H1 (cell line): ENCODE data around the gene FIZ1. TPM values are rescaled to one million over a fixed set of nuclear protein-coding genes. Genes with fewer than 3 reads are reported as not detected.

Experiments
- CTCF ChIA-PET: fragments of 300-600 bp; sonication (Branson Sonifier 250); formaldehyde crosslinking; loops from one replicate; lab custom pipeline; 2021; ENCODE audit not compliant: partially characterized antibody; lab: Charles Lee
- POLR2A ChIA-PET: fragments of 300-600 bp; sonication (Branson Sonifier 250); formaldehyde crosslinking; loops from one replicate; lab custom pipeline; 2021; ENCODE audit warnings: inconsistent platforms; ENCODE audit not compliant: partially characterized antibody; lab: Charles Lee
- DNase-seq, 2 experiments: peaks; one replicate each; pipeline versions ENCODE4 v3.0.0 to v3.0.0-alpha.2; 2010 to 2022; ENCODE audit warnings: low spot score in 2 of 2, low read depth in 1 of 2, mixed read lengths in 1 of 2
- FAIRE-seq: peaks from 2 replicates; lab custom pipeline; 2011; peaks lifted over from hg19 to GRCh38; lab: Jason Lieb, UNC
- H2AFZ ChIP-seq: 2 replicates; pipeline ENCODE4 v1.8.1; 2012; ENCODE audit warnings: low read length, inconsistent platforms
- H2AK5ac ChIP-seq: 2 replicates; pipeline ENCODE4 v1.6.1; 2013; ENCODE audit warnings: low read depth, low read length
- H2BK120ac ChIP-seq: replicated peaks from 2 replicates; pipeline ENCODE3; 2013; ENCODE audit warnings: low read depth, low read length, inconsistent platforms
- H2BK12ac ChIP-seq: 2 replicates; pipeline ENCODE4 v1.6.1; 2013; ENCODE audit warnings: low read depth, low read length
- H2BK15ac ChIP-seq: 2 replicates; pipeline ENCODE4 v1.6.1; 2013; ENCODE audit warnings: low read length
- H2BK20ac ChIP-seq: 2 replicates; pipeline ENCODE4 v1.6.1; 2013; ENCODE audit warnings: low read length
- H2BK5ac ChIP-seq: 2 replicates; pipeline ENCODE4 v1.6.1; 2013; ENCODE audit warnings: low read depth, low read length
- H3K14ac ChIP-seq: 2 replicates; pipeline ENCODE4 v1.6.1; 2013; ENCODE audit warnings: inconsistent platforms; ENCODE audit not compliant: insufficient read length
- H3K18ac ChIP-seq: 2 replicates; pipeline ENCODE4 v1.6.1; 2013; ENCODE audit warnings: low read length; ENCODE audit errors: extremely low read depth
- H3K23ac ChIP-seq: 2 replicates; pipeline ENCODE4 v1.6.1; 2013; ENCODE audit warnings: inconsistent platforms; ENCODE audit not compliant: insufficient read length
- H3K23me2 ChIP-seq: 2 replicates; pipeline ENCODE4 v1.6.1; 2013; ENCODE audit warnings: low read depth, low read length
- H3K27ac ChIP-seq: 2 replicates; pipeline ENCODE4 v1.6.1; 2011; ENCODE audit warnings: low read depth, low read length, inconsistent platforms
- H3K27me3 ChIP-seq, 4 experiments: replicated peaks in 1 of 4; 1 replicate in 1 of 4; 2 replicates in 3 of 4; pipeline versions ENCODE4 v1.6.1 to v1.8.1; 2011 to 2013; ENCODE audit warnings: low read length in 3 of 4, mild to moderate bottlenecking in 3 of 4, inconsistent platforms in 2 of 4, mixed read lengths in 2 of 4, moderate library complexity in 1 of 4; ENCODE audit not compliant: control insufficient read depth in 3 of 4, insufficient read depth in 3 of 4; ENCODE audit errors: extremely low read depth in 1 of 4
- H3K36me3 ChIP-seq, 4 experiments: 2 replicates each; pipeline versions ENCODE4 v1.6.1 to v1.8.1; 2011 to 2013; ENCODE audit warnings: mild to moderate bottlenecking in 4 of 4, low read length in 3 of 4, moderate library complexity in 2 of 4, control low read depth in 1 of 4, inconsistent platforms in 1 of 4; ENCODE audit not compliant: insufficient read depth in 4 of 4, control insufficient read depth in 2 of 4
- H3K4ac ChIP-seq: replicated peaks from 2 replicates; pipeline ENCODE3; 2013; ENCODE audit warnings: low read length, low read depth, mixed read lengths, inconsistent platforms; ENCODE audit not compliant: insufficient read length
- H3K4me1 ChIP-seq, 4 experiments: replicated peaks in 1 of 4; 1 replicate in 1 of 4; 2 replicates in 3 of 4; pipeline versions ENCODE4 v1.6.1 to v1.8.1; 2011 to 2013; ENCODE audit warnings: low read length in 3 of 4, inconsistent platforms in 2 of 4, mixed read lengths in 1 of 4; ENCODE audit not compliant: insufficient read depth in 4 of 4, control insufficient read depth in 3 of 4
- H3K4me2 ChIP-seq, 2 experiments: 2 replicates each; pipeline versions ENCODE4 v1.6.1 to v1.8.1; 2011 to 2013; ENCODE audit warnings: low read depth in 2 of 2, low read length in 2 of 2, control low read depth in 1 of 2, inconsistent platforms in 1 of 2, mild to moderate bottlenecking in 1 of 2; ENCODE audit not compliant: insufficient read depth in 1 of 2
- H3K4me3 ChIP-seq, 4 experiments: fragments of 200-600, 300-600 bp in 1 of 4; sonication (generic), shearing (Covaris generic), sonication (Bioruptor Twin) in 1 of 4; 2 replicates each; pipeline versions ENCODE4 v1.5.1 to v1.8.1; 2011 to 2016; ENCODE audit warnings: low read length in 4 of 4, low read depth in 3 of 4, control low read depth in 2 of 4, inconsistent platforms in 2 of 4, mild to moderate bottlenecking in 2 of 4, mixed read lengths in 1 of 4, moderate library complexity in 1 of 4; ENCODE audit not compliant: insufficient read depth in 2 of 4; ENCODE audit errors: extremely low read depth in 1 of 4
- H3K56ac ChIP-seq: replicated peaks from 2 replicates; pipeline ENCODE3; 2013; ENCODE audit warnings: low read depth, mild to moderate bottlenecking, mixed read lengths, low read length, inconsistent platforms; ENCODE audit not compliant: insufficient read length
- H3K79me1 ChIP-seq: 2 replicates; pipeline ENCODE4 v1.6.1; 2013; ENCODE audit warnings: low read depth, low read length, control low read depth
- H3K79me2 ChIP-seq, 2 experiments: 2 replicates each; pipeline versions ENCODE4 v1.6.1 to v1.8.1; 2012 to 2013; ENCODE audit warnings: low read length in 2 of 2, mild to moderate bottlenecking in 2 of 2, inconsistent platforms in 1 of 2; ENCODE audit not compliant: insufficient read depth in 2 of 2, control insufficient read depth in 1 of 2
- H3K9ac ChIP-seq, 4 experiments: replicated peaks in 1 of 4; 1 replicate in 1 of 4; 2 replicates in 3 of 4; pipeline versions ENCODE4 v1.6.1 to v1.8.1; 2011 to 2013; ENCODE audit warnings: low read depth in 3 of 4, low read length in 3 of 4, control low read depth in 2 of 4, mild to moderate bottlenecking in 2 of 4, moderate library complexity in 2 of 4, inconsistent platforms in 1 of 4; ENCODE audit errors: extremely low read depth in 1 of 4
- H3K9me3 ChIP-seq, 2 experiments: 2 replicates each; pipeline versions ENCODE4 v1.6.1 to v1.8.1; 2012 to 2013; ENCODE audit warnings: mild to moderate bottlenecking in 2 of 2, moderate library complexity in 2 of 2, control low read depth in 1 of 2, inconsistent platforms in 1 of 2, low read depth in 1 of 2, low read length in 1 of 2, mixed read lengths in 1 of 2; ENCODE audit not compliant: insufficient read depth in 2 of 2
- H4K20me1 ChIP-seq, 2 experiments: replicated peaks in 1 of 2; 2 replicates each; pipeline versions ENCODE3 to v1.8.1; 2011 to 2013; ENCODE audit warnings: inconsistent platforms in 2 of 2, low read length in 2 of 2, mild to moderate bottlenecking in 1 of 2; ENCODE audit not compliant: insufficient read depth in 2 of 2, control insufficient read depth in 1 of 2
- H4K5ac ChIP-seq: 2 replicates; pipeline ENCODE4 v1.6.1; 2013; ENCODE audit warnings: low read length, low read depth, mixed read lengths, inconsistent platforms; ENCODE audit not compliant: insufficient read length
- H4K8ac ChIP-seq: 2 replicates; pipeline ENCODE4 v1.8.0; 2013; ENCODE audit warnings: mild to moderate bottlenecking, moderate library complexity, low read length, inconsistent platforms; ENCODE audit not compliant: insufficient read depth; ENCODE audit errors: extremely low read depth
- H4K91ac ChIP-seq: replicated peaks from 2 replicates; pipeline ENCODE3; 2013; ENCODE audit warnings: low read length, mixed read lengths, inconsistent platforms; ENCODE audit not compliant: insufficient read length
- ATF3 ChIP-seq: IDR thresholded peaks from 2 replicates; pipeline ENCODE4 v1.6.1; 2011; ENCODE audit warnings: low read depth, mild to moderate bottlenecking, low read length; ENCODE audit not compliant: insufficient read depth
- CTBP2 ChIP-seq: IDR thresholded peaks from 2 replicates; pipeline ENCODE4 v1.7.0; 2011; ENCODE audit warnings: borderline replicate concordance, mild to moderate bottlenecking, moderate library complexity, mixed read lengths, low read length; ENCODE audit not compliant: insufficient read depth, insufficient read length
- CTCF ChIP-seq, 3 experiments: IDR thresholded peaks; 1 replicate in 2 of 3; 2 replicates in 1 of 3; pipeline versions ENCODE4 v1.5.1 to v1.6.1; 2011; ENCODE audit warnings: low read length in 3 of 3, mild to moderate bottlenecking in 3 of 3, inconsistent platforms in 2 of 3, low read depth in 1 of 3, moderate library complexity in 1 of 3; ENCODE audit not compliant: insufficient read depth in 1 of 3; ENCODE audit errors: control extremely low read depth in 1 of 3
- EP300 ChIP-seq, 2 experiments: IDR thresholded peaks; 1 replicate in 1 of 2; 2 replicates in 1 of 2; pipeline ENCODE4 v1.6.1; 2011 to 2012; ENCODE audit warnings: low read depth in 2 of 2, low read length in 2 of 2, mild to moderate bottlenecking in 2 of 2, borderline replicate concordance in 1 of 2, inconsistent platforms in 1 of 2, moderate library complexity in 1 of 2
- FOSL1 ChIP-seq: IDR thresholded peaks from 2 replicates; pipeline ENCODE4 v1.6.1; 2011; ENCODE audit warnings: mild to moderate bottlenecking, low read depth, low read length, moderate library complexity; ENCODE audit not compliant: insufficient read depth
- JUND ChIP-seq: IDR thresholded peaks from 2 replicates; pipeline ENCODE4 v1.6.1; 2011; ENCODE audit warnings: mild to moderate bottlenecking, improper control_type of control experiment, low read length
- KDM1A ChIP-seq: fragments of 200-600, 300-600 bp; sonication (generic); IDR thresholded peaks from 2 replicates; pipeline ENCODE4 v1.7.1; 2016; ENCODE audit warnings: mild to moderate bottlenecking, low read length, borderline replicate concordance
- SP4 ChIP-seq: IDR thresholded peaks from 2 replicates; pipeline ENCODE4 v1.6.1; 2012; ENCODE audit warnings: low read length, inconsistent platforms
- TAF1 ChIP-seq: IDR thresholded peaks from 2 replicates; pipeline ENCODE4 v1.6.1; 2011; ENCODE audit warnings: mild to moderate bottlenecking, low read depth, low read length
- TBP ChIP-seq: IDR thresholded peaks from 2 replicates; pipeline ENCODE4 v1.6.1; 2011; ENCODE audit warnings: low read depth, low read length, improper control_type of control experiment
- WGBS, 2 experiments: shearing (Covaris generic) in 1 of 2; methylation state at CpG; one replicate each; pipeline versions ENCODE4 v1.1.6 to v1.1.7; 2013 to 2015; ENCODE audit warnings: low lambda C conversion rate in 2 of 2, mixed read lengths in 2 of 2, inconsistent platforms in 1 of 2, low coverage in 1 of 2, missing lambda C conversion rate in 1 of 2; ENCODE audit not compliant: insufficient replicate concordance in 2 of 2, insufficient coverage in 1 of 2, insufficient read length in 1 of 2; ENCODE audit errors: extremely low coverage in 1 of 2, missing lambda C conversion rate in 1 of 2; 5-methylcytosine and 5-hydroxymethylcytosine counted together
- polyA plus RNA-seq, 7 experiments: library from polyadenylated mRNA; depleted of rRNA in 3 of 7; stranded (reverse) in 5 of 7; unstranded in 2 of 7; fragments of >200 nt in 5 of 7; fragments of 200-250 nt in 2 of 7; gene quantifications; 1 replicate in 5 of 7; 2 replicates in 1 of 7; 4 replicates in 1 of 7; pipeline versions ENCODE4 v1.2.1 to v1.2.3, GENCODE V29; 2011 to 2013; ENCODE audit warnings: missing spikeins in 2 of 7, mixed read lengths in 2 of 7
- total RNA-seq: library from RNA; stranded (reverse); fragmentation: NEBNext Ultra II Directional; extraction: Animal tissue kit (Norgen Biotek cat#: 25700); gene quantifications from 2 replicates; pipeline ENCODE4 v1.2.1, GENCODE V29; 2021

FIZ1 gene
- total and polyA plus RNA-seq, 2 of the 8 experiments (the other 6 are each of a cell fraction or from before 2014, with no cell fraction given) = 9.1 to 18.5 TPM

- Histone ChIP-seq H2BK12ac (no peak overlapping the region), H2BK120ac (no peak overlapping the region), H2AK5ac (no peak overlapping the region), H2AFZ (no peak overlapping the region), H3K27ac (no peak overlapping the region), H3K9ac (no peak overlapping the region), H4K20me1 (peaks cover 2 to 26% of the 10 kb centered on the region in 2 experiments), H3K4me2 (peak overlapping the region; percentile 61 to 93), H3K4ac (no peak overlapping the region), H3K23me2 (peaks cover 10% of the 10 kb centered on the region), H3K27me3 (no peaks in the 10 kb centered on the region), H3K9me3 (no peaks in the 10 kb centered on the region), H2BK5ac (no peak overlapping the region), H4K5ac (no peak overlapping the region), H3K79me1 (peaks cover 4% of the 10 kb centered on the region; the same call in 1 of the 2 replicates), H3K4me1 (peaks cover 0 to 9% (median 5%) of the 10 kb centered on the region in 4 experiments; a peak in 5 of 7 replicates), H3K18ac (no peak overlapping the region), H3K14ac (no peak overlapping the region), H3K56ac (no peak overlapping the region), H3K23ac (no peak overlapping the region), H2BK20ac (no peak overlapping the region), H3K4me3 (peak overlapping the region in 3 of 4 experiments; percentile 88 to 93 (median 89); a peak in 6 of 8 replicates), H3K36me3 (peaks cover 0 to 3% (median 0%) of the 10 kb centered on the region in 4 experiments; a peak in 1 of 8 replicates), H3K79me2 (peaks cover 0 to 8% of the 10 kb centered on the region in 2 experiments; a peak in 1 of 4 replicates), H4K91ac (no peak overlapping the region), H4K8ac (no peak overlapping the region), H2BK15ac (peak overlapping the region; percentile 13; the same call in 1 of the 2 replicates)
- 88% methylated on average over 9 of the region's 9 CpGs; no CpG with 5 or more reads in 1 of the 2 experiments for WGBS, 2 experiments
- no peak for FAIRE-seq
- CTCF ChIA-PET = interaction anchor here (0.6 to 2.3 kb wide), 26 partner anchors 10 to 448 kb away, joined by 3 to 22 read pairs (median 6); partner anchors contain the start of genes NAT14 and ZNF784
- POLR2A ChIA-PET = interaction anchor here (1.4 to 2.9 kb wide), 6 partner anchors 10 to 92 kb away, joined by 4 to 25 read pairs (median 6); partner anchors contain the start of genes U2AF2 and ZNF784
- DNase-seq = no peak
- no peak for TF ChIP-seq FOSL1
- no peak for TF ChIP-seq SP4
- TF ChIP-seq JUND = no peak
- TF ChIP-seq CTBP2 = no peak
- TF ChIP-seq TBP = no peak
- TF ChIP-seq EP300 (IDR thresholded peaks at IDR 0.05; ENCODE audit: borderline replicate concordance in 1 of 2, low read depth in 2 of 2, low read length in 2 of 2) = no peak
- no peak for TF ChIP-seq CTCF (IDR thresholded peaks at IDR 0.05; ENCODE audit: control extremely low read depth in 1 of 3, insufficient read depth in 1 of 3, low read depth in 1 of 3, low read length in 3 of 3)
- no peak for TF ChIP-seq ATF3
- no peak for TF ChIP-seq KDM1A
- no peak for TF ChIP-seq TAF1
Measured at GRCh38 chr19:55606817-55607216, 7.5 kb upstream of the FIZ1 start.
